B cell (primary cell): ENCODE data around the gene AARS2. TPM values are rescaled to one million over a fixed set of nuclear protein-coding genes. Genes with fewer than 3 reads are reported as not detected.

ENCODE experiments used
- ATAC-seq: fragments of 200-7000 bp; cut with Tn5 transposase; one replicate; pipeline ENCODE4 v1.10.0; 2021; ENCODE audit warnings: low read depth, mild to moderate bottlenecking, moderate number of reproducible peaks, moderate library complexity
- CTCF ChIA-PET: fragments of 350-600 bp; sonication (Branson Sonifier 250); formaldehyde crosslinking; loops from one replicate; lab custom pipeline; 2021; ENCODE audit warnings: antibody characterized with exemption, inconsistent platforms; lab: Charles Lee
- POLR2A ChIA-PET: fragments of 350-600 bp; sonication (Branson Sonifier 250); formaldehyde crosslinking; loops from one replicate; lab custom pipeline; 2021; ENCODE audit warnings: antibody characterized with exemption; lab: Charles Lee
- DNase-seq: peaks from one replicate; pipeline ENCODE4 v3.0.0; 2013
- H2AFZ ChIP-seq: 2 replicates; pipeline ENCODE4 v1.6.1; 2012; ENCODE audit warnings: mild to moderate bottlenecking, low read depth, low read length; ENCODE audit not compliant: insufficient read depth, poor library complexity, severe bottlenecking
- H3K27ac ChIP-seq, 2 donors: 1 replicate in 1 of 2; 2 replicates in 1 of 2; pipeline ENCODE4 v1.5.1; 2012 to 2013; ENCODE audit warnings: low read length in 2 of 2, mild to moderate bottlenecking in 2 of 2, moderate library complexity in 1 of 2
- H3K27me3 ChIP-seq, 4 experiments: fragments of 200-600 bp in 1 of 4; sonication (generic) in 1 of 4; replicated peaks in 1 of 4; 1 replicate in 2 of 4; 2 replicates in 2 of 4; pipeline versions ENCODE4 v1.6.1 to v1.7.0; 2013 to 2016; ENCODE audit warnings: low read length in 3 of 4, mild to moderate bottlenecking in 2 of 4, mixed read lengths in 1 of 4, moderate library complexity in 1 of 4; ENCODE audit not compliant: insufficient read depth in 4 of 4, control insufficient read depth in 3 of 4; ENCODE audit errors: control extremely low read depth in 1 of 4
- H3K36me3 ChIP-seq, 2 experiments: replicated peaks in 1 of 2; 1 replicate in 1 of 2; 2 replicates in 1 of 2; pipeline versions ENCODE4 v1.6.1 to v1.7.1; 2013; ENCODE audit warnings: low read length in 1 of 2; ENCODE audit not compliant: insufficient read depth in 2 of 2, control insufficient read depth in 1 of 2; ENCODE audit errors: control extremely low read depth in 1 of 2, extremely low read depth in 1 of 2
- H3K4me1 ChIP-seq, 2 donors: fragments of 200-600 bp in 1 of 2; sonication (generic) in 1 of 2; 1 replicate in 1 of 2; 2 replicates in 1 of 2; pipeline versions ENCODE4 v1.5.1 to v1.6.1; 2013 to 2017; ENCODE audit warnings: low read length in 2 of 2; ENCODE audit not compliant: control insufficient read depth in 2 of 2, insufficient read depth in 2 of 2
- H3K4me2 ChIP-seq: replicated peaks from 2 replicates; pipeline ENCODE3; 2012; ENCODE audit warnings: mild to moderate bottlenecking, low read depth, low read length; ENCODE audit not compliant: poor library complexity, severe bottlenecking
- H3K4me3 ChIP-seq, 5 experiments: fragments of 200-600 bp in 1 of 5; sonication (generic) in 1 of 5; 1 replicate in 3 of 5; 2 replicates in 2 of 5; pipeline versions ENCODE4 v1.5.1 to v1.7.0; 2011 to 2016; ENCODE audit warnings: low read length in 4 of 5, mild to moderate bottlenecking in 4 of 5, low read depth in 2 of 5, control low read depth in 1 of 5, moderate library complexity in 1 of 5; ENCODE audit not compliant: insufficient read depth in 1 of 5; ENCODE audit errors: control extremely low read depth in 1 of 5, extremely low read depth in 1 of 5
- H3K79me2 ChIP-seq: fragments of 200-600 bp; sonication (generic); one replicate; pipeline ENCODE4 v1.6.0; 2016; ENCODE audit warnings: low read length; ENCODE audit not compliant: control insufficient read depth, insufficient read depth
- H3K9ac ChIP-seq: fragments of 200-600 bp; sonication (generic); 2 replicates; pipeline ENCODE4 v1.6.1; 2017; ENCODE audit warnings: mild to moderate bottlenecking, low read length, moderate library complexity
- H3K9me3 ChIP-seq, 3 donors: one replicate each; pipeline versions ENCODE4 v1.6.1 to v1.7.1; 2013; ENCODE audit warnings: low read length in 2 of 3; ENCODE audit not compliant: control insufficient read depth in 2 of 3, insufficient read depth in 1 of 3; ENCODE audit errors: control extremely low read depth in 1 of 3
- H4K20me1 ChIP-seq: 2 replicates; pipeline ENCODE4 v1.6.0; 2012; ENCODE audit warnings: mild to moderate bottlenecking, low read length; ENCODE audit not compliant: insufficient read depth, control insufficient read depth, poor library complexity, severe bottlenecking
- H3K27ac Mint-ChIP-seq: one replicate; pipeline ENCODE4 v1.8.0; 2021; ENCODE audit warnings: mixed read lengths
- H3K27me3 Mint-ChIP-seq: one replicate; pipeline ENCODE4 v1.8.0; 2021; ENCODE audit warnings: mixed read lengths
- H3K4me1 Mint-ChIP-seq: one replicate; pipeline ENCODE4 v1.8.0; 2021; ENCODE audit warnings: mixed read lengths
- H3K4me3 Mint-ChIP-seq: one replicate; pipeline ENCODE4 v1.8.0; 2021; ENCODE audit warnings: mixed read lengths
- H3K9me3 Mint-ChIP-seq: one replicate; pipeline ENCODE4 v1.8.0; 2022; ENCODE audit warnings: mixed read lengths; ENCODE audit not compliant: insufficient read depth
- EZH2 ChIP-seq: IDR thresholded peaks from 2 replicates; pipeline ENCODE4 v1.6.1; 2012; ENCODE audit warnings: borderline replicate concordance, low read depth, mild to moderate bottlenecking, moderate library complexity, low read length; ENCODE audit not compliant: insufficient read depth, poor library complexity, severe bottlenecking
- whole genome bisulfite sequencing: methylation state at CpG from one replicate; pipeline ENCODE4 v1.1.5; 2013; ENCODE audit warnings: missing lambda C conversion rate; ENCODE audit not compliant: insufficient coverage; 5-methylcytosine and 5-hydroxymethylcytosine counted together
- intact Hi-C: fragments of 100-400 bp; cut with micrococcal nuclease; formaldehyde crosslinking; loops from one replicate; pipeline ENCODE4 v1.10.0; 2022
- polyA plus RNA-seq: library from polyadenylated mRNA; depleted of rRNA; stranded (reverse); fragments of >200 nt; gene quantifications from 2 replicates; pipeline ENCODE4 v1.2.3, GENCODE V29; 2012
- total RNA-seq, 2 donors: library from RNA; stranded (reverse); fragments of 120-200 nt in 1 of 2; gene quantifications; 1 replicate in 1 of 2; 2 replicates in 1 of 2; pipeline versions ENCODE4 v1.2.3 to v1.2.4, GENCODE V29; 2013 to 2022
- TF ChIP-seq, protein P1 (sequence below): fragments of 200-600 bp; IDR thresholded peaks from one replicate; pipeline ENCODE4 v1.8.0; 2022; ENCODE audit warnings: antibody characterized with exemption, mild to moderate bottlenecking

Gene AARS2
- total and polyA plus RNA-seq, 2 donors (not counting 1 experiment from before 2014, with no cell fraction given), result 11.3 to 21.3 TPM

GRCh38 chr6:44268095-44268628 is 45.0 kb downstream of the AARS2 start:
- ChIA-PET POLR2A (interaction anchor here (0.9 to 1.6 kb wide), 3 partner anchors 21 to 72 kb away, joined by 3 to 5 read pairs (median 4); partner anchors contain the start of gene HSP90AB1), CTCF (interaction anchor here (0.5 to 5.5 kb wide), 21 partner anchors 10 to 170 kb away, joined by 3 to 107 read pairs (median 5); partner anchors contain the start of genes AARS2, HSP90AB1 and SLC35B2)
- H3K27ac Mint-ChIP-seq, result no peak overlapping the region
- H3K4me3 ChIP-seq, result no peak overlapping the region
- WGBS, result 36% methylated on average over 3 of the region's 5 CpGs
- intact Hi-C loops, result loop anchor here (1.0 to 5.0 kb wide), 5 partner anchors 36 to 1043 kb away; partner anchors contain the start of gene CDC5L
- ATAC-seq, result no peak
- peaks cover 0 to 35% (median 23%) of the 10 kb centered on the region in 4 experiments for H3K27me3 ChIP-seq
- no peaks in the 10 kb centered on the region for H3K36me3 ChIP-seq
- peaks cover 3% of the 10 kb centered on the region for H4K20me1 ChIP-seq
- H3K9me3 Mint-ChIP-seq, result no peaks in the 10 kb centered on the region
- H2AFZ ChIP-seq, result no peak overlapping the region
- peaks cover 18% of the 10 kb centered on the region for H3K79me2 ChIP-seq
- no peak for TF ChIP-seq EZH2
- TF ChIP-seq, protein P1, sequence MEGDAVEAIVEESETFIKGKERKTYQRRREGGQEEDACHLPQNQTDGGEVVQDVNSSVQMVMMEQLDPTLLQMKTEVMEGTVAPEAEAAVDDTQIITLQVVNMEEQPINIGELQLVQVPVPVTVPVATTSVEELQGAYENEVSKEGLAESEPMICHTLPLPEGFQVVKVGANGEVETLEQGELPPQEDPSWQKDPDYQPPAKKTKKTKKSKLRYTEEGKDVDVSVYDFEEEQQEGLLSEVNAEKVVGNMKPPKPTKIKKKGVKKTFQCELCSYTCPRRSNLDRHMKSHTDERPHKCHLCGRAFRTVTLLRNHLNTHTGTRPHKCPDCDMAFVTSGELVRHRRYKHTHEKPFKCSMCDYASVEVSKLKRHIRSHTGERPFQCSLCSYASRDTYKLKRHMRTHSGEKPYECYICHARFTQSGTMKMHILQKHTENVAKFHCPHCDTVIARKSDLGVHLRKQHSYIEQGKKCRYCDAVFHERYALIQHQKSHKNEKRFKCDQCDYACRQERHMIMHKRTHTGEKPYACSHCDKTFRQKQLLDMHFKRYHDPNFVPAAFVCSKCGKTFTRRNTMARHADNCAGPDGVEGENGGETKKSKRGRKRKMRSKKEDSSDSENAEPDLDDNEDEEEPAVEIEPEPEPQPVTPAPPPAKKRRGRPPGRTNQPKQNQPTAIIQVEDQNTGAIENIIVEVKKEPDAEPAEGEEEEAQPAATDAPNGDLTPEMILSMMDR, result peak; percentile 93
- no peak overlapping the region for H3K4me3 Mint-ChIP-seq
- H3K4me2 ChIP-seq, result no peak overlapping the region
- H3K9ac ChIP-seq, result no peak overlapping the region
- H3K27me3 Mint-ChIP-seq, result peaks cover 27% of the 10 kb centered on the region
- H3K9me3 ChIP-seq, result no peaks in the 10 kb centered on the region
- no peak overlapping the region for H3K27ac ChIP-seq
- H3K4me1 ChIP-seq, result peaks cover 23 to 38% of the 10 kb centered on the region in 2 donors
- peaks cover 43% of the 10 kb centered on the region for H3K4me1 Mint-ChIP-seq
- peak; percentile 82 for DNase-seq

GRCh38 chr6:44267252-44267651 is 45.9 kb downstream of the AARS2 start:
- ATAC-seq (no peak), DNase-seq (peak; percentile 27)
- peaks cover 31 to 47% of the 10 kb centered on the region in 2 donors for H3K4me1 ChIP-seq
- ChIA-PET CTCF (interaction anchor here (0.7 to 5.5 kb wide), 14 partner anchors 8 to 94 kb away, joined by 3 to 107 read pairs (median 10); partner anchors contain the start of genes AARS2 and SLC35B2), POLR2A (interaction anchor here (0.6 to 1.4 kb wide), 2 partner anchors 72 to 164 kb away, joined by 4 to 7 read pairs; no protein-coding TSS in a partner anchor)
- H3K79me2 ChIP-seq, result peaks cover 27% of the 10 kb centered on the region
- no peak overlapping the region for H3K27ac ChIP-seq
- Mint-ChIP-seq H3K27me3 (peaks cover 18% of the 10 kb centered on the region), H3K4me3 (no peak overlapping the region), H3K4me1 (peaks cover 52% of the 10 kb centered on the region), H3K27ac (peak overlapping the region; percentile 100), H3K9me3 (no peaks in the 10 kb centered on the region)
- H3K36me3 ChIP-seq, result peaks cover 0 to 9% of the 10 kb centered on the region in 2 experiments
- H3K4me2 ChIP-seq, result no peak overlapping the region
- no peaks in the 10 kb centered on the region for H3K9me3 ChIP-seq
- H3K27me3 ChIP-seq, result peaks cover 0 to 26% (median 15%) of the 10 kb centered on the region in 4 experiments
- TF ChIP-seq EZH2, result no peak
- TF ChIP-seq, protein P1, result no peak
- intact Hi-C loops, result loop anchor here (5.0 kb wide), 1 partner anchor 120 kb away; the partner anchor contains the start of gene CDC5L
- H3K9ac ChIP-seq, result no peak overlapping the region
- H3K4me3 ChIP-seq, result no peak overlapping the region
- H4K20me1 ChIP-seq, result peaks cover 12% of the 10 kb centered on the region
- WGBS, result 80% methylated on average over 3 of the region's 10 CpGs
- no peak overlapping the region for H2AFZ ChIP-seq
